COLO668 (cell line): Measurements from ENCODE around the gene ZNF124.
"Not testable (repeated sequence)": the region's sequence is repeated elsewhere in the genome, so short reads cannot be mapped to it uniquely, and the experiment has no call there.

Experiments
- DNase-seq: peaks from one replicate; lab custom pipeline; 2025; ENCODE audit not compliant: unreplicated experiment; lab: John Stamatoyannopoulos, UW

Gene ZNF124

DNA sequence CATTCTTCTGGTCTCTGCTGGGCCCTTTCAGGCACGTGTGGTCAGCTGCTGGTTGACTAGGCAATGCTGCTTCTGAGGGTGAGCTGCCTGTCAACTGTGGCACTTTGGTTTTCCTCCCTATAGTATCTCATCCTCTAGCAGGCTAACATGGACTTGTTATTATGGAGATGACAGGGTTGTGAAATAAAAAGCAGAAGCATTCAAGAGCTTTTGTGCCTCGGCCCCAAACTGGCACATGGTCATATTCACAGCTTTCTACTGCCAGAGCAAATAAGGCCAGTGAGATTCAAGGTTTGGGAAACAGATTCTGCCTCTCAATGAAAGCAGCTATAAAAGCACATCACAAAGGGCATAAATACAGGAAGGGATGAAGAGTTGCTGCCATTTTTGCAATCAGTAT is 1.6 kb upstream of the ZNF124 start:
- DNase-seq, result no peak

GRCh38 chr1:247172996-247173395 is 1.2 kb upstream of the ZNF124 start:
- no peak for DNase-seq

DNA sequence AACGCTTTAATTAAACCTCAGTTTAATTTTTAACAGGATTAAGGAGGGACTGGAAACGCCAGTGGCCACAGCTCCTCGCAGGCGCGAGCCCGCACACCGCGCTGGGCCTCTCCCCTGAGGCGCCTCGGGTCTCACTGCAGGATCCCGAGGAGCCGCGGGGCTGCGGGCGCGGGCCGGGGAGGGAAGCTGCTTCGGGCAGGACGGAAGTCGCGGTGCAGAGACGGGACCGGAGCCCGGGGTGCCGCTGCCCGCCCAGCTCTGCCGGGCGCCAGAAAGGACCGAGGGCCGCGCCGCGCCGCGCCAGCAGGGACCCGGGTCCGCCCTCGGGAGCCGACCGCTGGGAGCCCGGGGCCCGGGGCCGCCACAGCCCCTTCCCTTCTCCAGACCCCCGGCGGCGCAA is 377 bp downstream of the ZNF124 start:
- not testable (repeated sequence) for DNase-seq

- no peak for DNase-seq
Observed at GRCh38 chr1:247165674-247166073, 6.1 kb downstream of the ZNF124 start.

DNA sequence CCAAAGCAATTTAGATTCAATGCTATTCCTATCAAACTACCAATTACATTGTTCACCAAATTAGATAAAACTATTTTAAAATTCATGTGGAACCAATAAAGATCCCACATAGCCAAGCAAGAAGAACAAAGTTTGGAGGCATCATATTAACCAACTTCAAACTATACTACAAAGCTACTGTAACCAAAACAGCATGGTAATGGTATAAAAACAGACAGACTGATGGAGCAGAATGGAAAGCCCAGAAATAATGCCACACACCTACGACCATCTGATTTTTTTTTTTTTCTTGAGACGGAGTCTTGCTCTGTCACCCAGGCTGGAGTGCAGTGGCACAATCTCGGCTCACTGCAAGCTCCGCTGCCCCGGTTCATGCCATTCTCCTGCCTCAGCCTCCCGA is 7.1 kb downstream of the ZNF124 start:
- DNase-seq, result no peak

- DNase-seq, result no peak
Observed at GRCh38 chr1:247156787-247157232, 15.0 kb downstream of the ZNF124 start.

GRCh38 chr1:247147781-247148180 is 24.0 kb downstream of the ZNF124 start:
- DNase-seq, result no peak

DNA sequence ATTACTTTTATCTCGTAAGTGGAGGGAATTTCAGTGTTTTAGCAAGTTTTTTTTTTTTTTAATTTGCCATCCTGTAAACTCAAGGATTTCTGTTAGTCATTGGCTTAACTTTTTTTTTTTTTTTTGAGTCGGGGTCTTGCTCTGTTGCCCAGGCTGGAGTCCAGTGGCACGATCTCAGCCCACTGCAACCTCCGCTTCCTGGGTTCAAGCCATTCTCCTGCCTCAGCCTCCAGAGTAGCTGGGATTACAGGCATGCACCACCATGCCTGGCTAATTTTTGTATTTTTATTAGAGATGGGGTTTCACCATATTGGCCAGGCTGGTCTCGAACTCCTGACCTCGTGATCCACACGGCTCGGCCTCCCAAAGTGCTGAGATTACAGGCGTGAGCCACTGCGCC is 24.7 kb downstream of the ZNF124 start:
- not testable (repeated sequence) for DNase-seq

GRCh38 chr1:247146671-247147070 is 25.1 kb downstream of the ZNF124 start:
- no peak for DNase-seq

DNA sequence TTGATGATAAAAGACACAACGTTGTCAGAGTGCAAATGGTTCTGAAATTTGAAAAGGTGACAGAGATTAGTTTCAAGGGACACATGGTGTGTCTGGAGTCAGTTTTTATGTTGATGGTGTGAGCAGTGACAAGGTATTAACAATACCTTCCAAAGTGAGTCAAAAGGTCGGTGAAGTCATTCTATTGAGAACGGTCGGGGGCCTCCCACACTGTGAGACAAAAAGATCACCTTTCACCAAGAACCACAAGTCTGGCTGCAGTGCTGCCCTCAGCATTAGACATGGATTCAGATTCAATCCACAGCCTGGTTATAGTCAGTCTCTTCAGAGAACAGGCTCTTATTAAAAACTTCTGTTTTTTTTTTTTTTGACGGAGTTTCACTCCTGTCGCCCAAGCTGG is 26.5 kb downstream of the ZNF124 start:
- no peak for DNase-seq

GRCh38 chr1:247139557-247139956 is 32.3 kb downstream of the ZNF124 start:
- not testable (repeated sequence) for DNase-seq

DNA sequence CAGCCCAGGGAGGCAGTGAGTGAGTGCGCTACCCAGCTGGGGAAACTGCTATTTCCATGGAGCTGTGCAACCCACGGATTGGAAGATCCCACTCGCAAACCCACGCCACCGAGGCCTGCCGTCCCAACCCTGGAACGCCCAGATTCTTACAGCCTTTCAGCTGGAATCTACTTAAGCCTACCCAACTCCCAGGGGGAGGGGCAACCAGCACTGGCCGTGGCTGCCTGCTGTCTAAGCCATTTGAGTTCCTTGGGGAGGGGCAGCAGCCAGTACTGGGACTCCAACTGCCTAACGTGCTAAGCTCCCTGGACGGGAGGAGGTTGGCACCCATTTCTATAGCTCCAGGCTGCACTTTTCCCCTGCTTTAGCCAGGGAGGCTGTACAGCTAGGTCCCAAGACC is 40.6 kb downstream of the ZNF124 start:
- no peak for DNase-seq

- not testable (repeated sequence) for DNase-seq
Observed at GRCh38 chr1:247127519-247128282, 44.1 kb downstream of the ZNF124 start.

DNA sequence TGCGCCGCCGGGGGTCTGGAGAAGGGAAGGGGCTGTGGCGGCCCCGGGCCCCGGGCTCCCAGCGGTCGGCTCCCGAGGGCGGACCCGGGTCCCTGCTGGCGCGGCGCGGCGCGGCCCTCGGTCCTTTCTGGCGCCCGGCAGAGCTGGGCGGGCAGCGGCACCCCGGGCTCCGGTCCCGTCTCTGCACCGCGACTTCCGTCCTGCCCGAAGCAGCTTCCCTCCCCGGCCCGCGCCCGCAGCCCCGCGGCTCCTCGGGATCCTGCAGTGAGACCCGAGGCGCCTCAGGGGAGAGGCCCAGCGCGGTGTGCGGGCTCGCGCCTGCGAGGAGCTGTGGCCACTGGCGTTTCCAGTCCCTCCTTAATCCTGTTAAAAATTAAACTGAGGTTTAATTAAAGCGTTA is 45.2 kb downstream of the ZNF124 start:
- DNase-seq, result not testable (repeated sequence)

GRCh38 chr1:247126166-247126565 is 45.7 kb downstream of the ZNF124 start:
- not testable (repeated sequence) for DNase-seq

DNA sequence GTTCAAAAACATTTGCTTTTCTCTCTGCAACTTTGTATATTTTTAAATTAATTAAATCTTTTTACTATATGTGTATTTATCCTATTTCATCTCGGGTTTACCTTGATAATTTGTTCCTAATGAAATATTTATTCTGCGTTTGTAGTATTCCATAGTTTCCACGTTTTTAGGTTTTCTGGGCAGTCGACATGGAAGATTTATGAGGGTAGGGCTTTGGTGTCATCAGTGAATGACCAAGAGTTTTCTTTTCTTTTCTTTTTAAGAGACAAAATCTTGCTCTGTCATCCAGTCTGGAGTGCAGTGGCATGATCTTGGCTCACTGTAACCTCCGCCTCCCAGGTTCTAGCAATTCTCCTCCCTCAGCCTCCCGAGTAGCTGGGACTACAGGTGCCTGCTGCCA is 50.4 kb downstream of the ZNF124 start:
- DNase-seq, result no peak

GRCh38 chr1:247120408-247120668 is 51.5 kb downstream of the ZNF124 start:
- DNase-seq, result not testable (repeated sequence)

DNA sequence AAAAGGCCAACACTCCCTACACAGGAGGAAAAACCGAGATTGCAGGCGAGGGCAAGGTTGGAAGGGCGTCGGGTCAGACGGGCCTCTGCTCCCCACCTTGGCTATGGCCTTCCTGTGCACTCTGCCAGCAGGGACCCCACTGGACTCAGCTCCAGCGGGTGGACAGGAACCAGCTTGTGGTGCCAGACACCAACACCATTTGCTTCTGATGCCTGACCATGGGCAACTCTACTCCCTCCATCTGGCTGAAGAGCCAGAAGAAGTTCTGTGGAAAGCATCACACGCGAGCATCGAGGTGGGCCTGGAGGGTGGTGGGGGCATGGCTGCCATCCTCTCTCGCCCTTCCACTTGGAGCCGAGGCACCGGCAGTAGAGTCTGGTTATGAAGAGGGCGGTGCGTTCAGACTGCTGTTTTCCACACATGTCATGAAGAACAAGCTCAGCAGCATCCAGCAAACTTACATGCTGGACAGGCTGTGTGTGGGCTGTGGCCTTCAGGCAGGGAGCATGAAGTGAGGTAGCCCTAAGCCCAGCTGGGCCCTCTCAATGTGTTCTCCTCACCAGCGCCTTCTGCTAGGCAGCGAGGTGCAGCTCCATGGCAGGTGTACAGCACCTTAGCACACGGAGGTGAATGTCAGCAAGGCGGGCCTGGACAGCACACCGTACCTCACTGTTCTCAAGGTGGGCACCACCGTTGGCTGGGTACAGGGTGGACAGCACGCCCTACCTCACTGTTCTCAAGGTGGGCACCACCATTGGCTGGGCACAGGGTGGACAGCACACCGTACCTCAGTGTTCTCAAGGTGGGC is 52.0 kb downstream of the ZNF124 start:
- DNase-seq, result no peak

- peak; percentile 63 for DNase-seq
Observed at GRCh38 chr1:247118946-247119446, 52.8 kb downstream of the ZNF124 start.

- DNase-seq, result no peak
Observed at GRCh38 chr1:247115545-247115944, 56.3 kb downstream of the ZNF124 start.

- no peak for DNase-seq
Observed at GRCh38 chr1:247115141-247115510, 56.7 kb downstream of the ZNF124 start.
